ENCODE results near the gene MAP4.

MAP4 gene

DNA sequence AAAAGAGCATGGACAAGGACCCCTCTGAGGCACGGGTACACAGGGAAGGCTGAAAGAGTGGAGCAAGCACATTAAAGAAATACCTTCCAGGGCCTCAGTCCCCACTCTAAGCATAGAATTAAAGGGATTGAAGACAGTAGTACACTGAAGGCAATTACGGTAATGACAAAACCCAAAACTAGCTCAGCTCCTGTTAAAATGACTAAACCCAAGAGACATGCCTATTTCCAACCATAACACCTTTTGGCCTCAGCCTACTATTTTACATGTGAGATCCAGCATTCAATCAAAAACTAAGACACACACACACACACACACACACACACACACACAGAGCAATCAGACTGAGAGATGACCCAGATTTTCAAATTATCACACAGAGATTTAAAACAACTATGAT is 19.8 kb downstream of the MAP4 start:
- ATAC-seq = no peak
- no peak for TF ChIP-seq ISL1 (CRISPR knock-in tag; IDR thresholded peaks at IDR 0.05)
- no peak for TF ChIP-seq ARNTL (CRISPR knock-in tag; IDR thresholded peaks at IDR 0.05; ENCODE audit: borderline replicate concordance, low read depth)
- TF ChIP-seq ZFP3 (CRISPR knock-in tag; IDR thresholded peaks at IDR 0.05) = no peak
- TF ChIP-seq OSR1 (CRISPR knock-in tag; IDR thresholded peaks at IDR 0.05) = no peak
- TF ChIP-seq PPARA (CRISPR knock-in tag; IDR thresholded peaks at IDR 0.05; ENCODE audit: borderline replicate concordance) = no peak
- no peak for TF ChIP-seq POU6F1 (CRISPR knock-in tag; IDR thresholded peaks at IDR 0.05; ENCODE audit: borderline replicate concordance, low read depth)
- no peak for TF ChIP-seq SNAI2 (CRISPR knock-in tag; IDR thresholded peaks at IDR 0.05)
- TF ChIP-seq TCF4 (CRISPR knock-in tag; IDR thresholded peaks at IDR 0.05; ENCODE audit: borderline replicate concordance) = no peak
- no peak for TF ChIP-seq GLIS3 (CRISPR knock-in tag; IDR thresholded peaks at IDR 0.05)

- ATAC-seq = no peak
Measured at GRCh38 chr3:47994180-47994579, 22.0 kb downstream of the MAP4 start.

GRCh38 chr3:47991341-47991740 is 24.9 kb downstream of the MAP4 start:
- no peak for TF ChIP-seq ZFP30 (CRISPR knock-in tag; IDR thresholded peaks at IDR 0.05)
- no peak for TF ChIP-seq ESRRG (CRISPR knock-in tag; IDR thresholded peaks at IDR 0.05)
- TF ChIP-seq TSHZ2 (CRISPR knock-in tag; IDR thresholded peaks at IDR 0.05) = no peak
- no peak for TF ChIP-seq CREB5 (CRISPR knock-in tag; IDR thresholded peaks at IDR 0.05; ENCODE audit: low read depth)
- TF ChIP-seq RARB (CRISPR knock-in tag; IDR thresholded peaks at IDR 0.05) = no peak
- no peak for TF ChIP-seq TOX (CRISPR knock-in tag; IDR thresholded peaks at IDR 0.05; ENCODE audit: borderline replicate concordance)
- no peak for TF ChIP-seq ZNF8 (CRISPR knock-in tag; IDR thresholded peaks at IDR 0.05)
- TF ChIP-seq TCF4 (CRISPR knock-in tag; IDR thresholded peaks at IDR 0.05; ENCODE audit: borderline replicate concordance) = no peak
- TF ChIP-seq POU6F1 (CRISPR knock-in tag; IDR thresholded peaks at IDR 0.05; ENCODE audit: borderline replicate concordance, low read depth) = no peak
- TF ChIP-seq ARNTL (CRISPR knock-in tag; IDR thresholded peaks at IDR 0.05; ENCODE audit: borderline replicate concordance, low read depth) = no peak
- TF ChIP-seq ZNF70 (CRISPR knock-in tag; IDR thresholded peaks at IDR 0.05) = no peak
- TF ChIP-seq BACH2 (CRISPR knock-in tag; IDR thresholded peaks at IDR 0.05; ENCODE audit: borderline replicate concordance) = no peak
- no peak for TF ChIP-seq CSDC2 (CRISPR knock-in tag; IDR thresholded peaks at IDR 0.05)
- TF ChIP-seq CSRNP3 (CRISPR knock-in tag; IDR thresholded peaks at IDR 0.05) = no peak
- TF ChIP-seq OSR1 (CRISPR knock-in tag; IDR thresholded peaks at IDR 0.05) = no peak
- TF ChIP-seq ZNF565 (CRISPR knock-in tag; conservative IDR thresholded peaks at IDR 0.05; ENCODE audit: low read depth) = no peak
- no peak for TF ChIP-seq GLIS3 (CRISPR knock-in tag; IDR thresholded peaks at IDR 0.05)
- no peak for ATAC-seq

More at GRCh38 chr3:47994180-47994579, 22.0 kb downstream of the MAP4 start:
- TF ChIP-seq CSDC2 (CRISPR knock-in tag; IDR thresholded peaks at IDR 0.05) = no peak
- no peak for TF ChIP-seq CREB5 (CRISPR knock-in tag; IDR thresholded peaks at IDR 0.05; ENCODE audit: low read depth)
- no peak for TF ChIP-seq CSRNP3 (CRISPR knock-in tag; IDR thresholded peaks at IDR 0.05)
- TF ChIP-seq ZNF70 (CRISPR knock-in tag; IDR thresholded peaks at IDR 0.05) = no peak
- no peak for TF ChIP-seq SNAI2 (CRISPR knock-in tag; IDR thresholded peaks at IDR 0.05)
- no peak for TF ChIP-seq TCF4 (CRISPR knock-in tag; IDR thresholded peaks at IDR 0.05; ENCODE audit: borderline replicate concordance)
- TF ChIP-seq ARNTL (CRISPR knock-in tag; IDR thresholded peaks at IDR 0.05; ENCODE audit: borderline replicate concordance, low read depth) = no peak
- no peak for TF ChIP-seq ZFP3 (CRISPR knock-in tag; IDR thresholded peaks at IDR 0.05)
